ENCODE data around the gene SLC37A1.

DNA sequence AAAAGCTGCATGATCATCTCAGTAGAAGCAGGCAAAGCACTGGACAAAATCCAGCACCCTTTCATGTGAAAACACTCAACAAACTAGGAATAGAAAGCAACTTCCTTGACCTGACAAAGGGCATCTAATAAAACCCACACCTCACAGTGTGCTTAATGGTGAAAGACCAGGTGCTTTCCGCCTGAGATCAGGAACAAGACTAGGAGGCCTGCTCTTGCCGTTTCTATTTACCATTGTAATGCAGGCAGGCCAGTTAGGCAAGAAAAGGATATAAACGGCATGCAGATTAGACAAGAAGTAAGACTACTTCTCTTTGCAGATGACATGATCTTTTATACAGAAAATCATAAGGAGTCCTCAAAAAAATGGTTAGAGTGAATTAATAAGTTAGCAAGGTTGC is 37.2 kb downstream of the SLC37A1 start:
- TF ChIP-seq CTCF (IDR thresholded peaks at IDR 0.05): no peak
- TF ChIP-seq POLR2A (IDR thresholded peaks at IDR 0.05): no peak
